Measurements from ENCODE around the gene BCKDHB. TPM values are rescaled to one million over a fixed set of nuclear protein-coding genes. Genes with fewer than 3 reads are reported as not detected.

BCKDHB gene
- total RNA-seq, 2 donors from 2014 or later, result 19.0 to 33.0 TPM

DNA sequence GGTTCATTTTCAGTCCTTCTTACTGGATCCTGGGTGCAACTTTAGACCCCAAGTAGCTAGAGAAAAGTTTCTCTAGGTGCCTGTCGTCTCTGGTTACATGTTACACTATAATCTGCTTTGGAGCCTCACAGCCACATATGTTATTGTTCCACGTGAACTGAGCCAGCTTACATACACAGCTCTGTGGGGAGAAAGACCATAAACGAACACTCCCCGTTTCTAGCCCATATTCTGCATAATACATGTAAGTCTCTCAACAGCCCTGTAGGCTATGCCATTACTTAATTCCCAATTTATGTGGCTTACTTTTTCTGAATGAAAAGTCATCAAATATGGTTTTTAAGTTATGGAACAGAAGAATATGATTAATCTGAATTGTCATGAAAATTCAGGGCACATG is 233.8 kb downstream of the BCKDHB start:
- H3K27me3 ChIP-seq (replicated peaks; ENCODE audit: insufficient read depth), result no peaks in the 10 kb centered on the region
- no peaks in the 10 kb centered on the region for H3K36me3 ChIP-seq
- intact Hi-C loops (cut with DNase I), result no loop called here
- no peak for TF ChIP-seq POLR2AphosphoS5 (IDR thresholded peaks at IDR 0.05)
- TF ChIP-seq POLR2A (IDR thresholded peaks at IDR 0.05), result no peak
- no peak for TF ChIP-seq CTCF (IDR thresholded peaks at IDR 0.05)
- no peaks in the 10 kb centered on the region for H3K9me3 ChIP-seq
- H3K4me1 ChIP-seq (replicated peaks), result no peaks in the 10 kb centered on the region
- H3K27ac ChIP-seq, result no peak overlapping the region
- H3K4me3 ChIP-seq, result no peak overlapping the region
- WGBS, result 95% methylated on average over 4 of the region's 4 CpGs
- no peak for DNase-seq (ENCODE audit: low spot score)

DNA sequence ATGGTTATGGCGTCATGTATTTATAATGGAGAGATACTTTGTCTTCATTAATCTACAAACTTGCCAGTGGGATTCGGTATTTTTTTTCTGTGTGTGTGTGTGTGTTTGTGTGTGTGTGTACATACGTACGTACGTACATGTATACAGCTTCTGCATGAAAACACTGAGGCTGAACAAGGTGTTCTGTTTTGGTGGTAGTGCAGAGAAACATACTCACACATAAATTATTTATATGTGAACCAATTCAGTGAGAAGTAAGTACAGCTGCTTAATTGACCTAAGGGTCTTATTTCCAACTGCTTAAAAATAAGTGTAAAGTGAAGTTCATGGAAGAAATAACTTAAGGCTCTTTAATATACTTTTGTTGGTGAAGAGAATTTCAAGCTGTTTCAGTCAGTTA is 234.2 kb downstream of the BCKDHB start:
- 86% methylated on average over 5 of the region's 5 CpGs for WGBS

GRCh38 chr6:80341330-80341729 is 234.9 kb downstream of the BCKDHB start:
- 48% methylated on average over 4 of the region's 4 CpGs for WGBS
- no peaks in the 10 kb centered on the region for H3K4me1 ChIP-seq (replicated peaks)
- H3K9me3 ChIP-seq, result no peaks in the 10 kb centered on the region
- DNase-seq (ENCODE audit: low spot score), result no peak
- H3K27me3 ChIP-seq (replicated peaks; ENCODE audit: insufficient read depth), result no peaks in the 10 kb centered on the region
- no peaks in the 10 kb centered on the region for H3K36me3 ChIP-seq
- intact Hi-C loops (cut with DNase I), result no loop called here
- no peak overlapping the region for H3K27ac ChIP-seq
- no peak for TF ChIP-seq CTCF (IDR thresholded peaks at IDR 0.05)
- TF ChIP-seq POLR2A (IDR thresholded peaks at IDR 0.05), result no peak
- no peak for TF ChIP-seq POLR2AphosphoS5 (IDR thresholded peaks at IDR 0.05)
- H3K4me3 ChIP-seq, result no peak overlapping the region

More for the DNA sequence above, 234.2 kb downstream of the BCKDHB start:
- Histone ChIP-seq H3K4me1 (replicated peaks) (no peaks in the 10 kb centered on the region), H3K36me3 (no peaks in the 10 kb centered on the region), H3K27ac (no peak overlapping the region), H3K9me3 (no peaks in the 10 kb centered on the region), H3K4me3 (no peak overlapping the region), H3K27me3 (replicated peaks; ENCODE audit: insufficient read depth) (no peaks in the 10 kb centered on the region)
- no peak for TF ChIP-seq POLR2A (IDR thresholded peaks at IDR 0.05)
- no peak for TF ChIP-seq POLR2AphosphoS5 (IDR thresholded peaks at IDR 0.05)
- TF ChIP-seq CTCF (IDR thresholded peaks at IDR 0.05), result no peak
- intact Hi-C loops (cut with DNase I), result no loop called here
- DNase-seq (ENCODE audit: low spot score), result no peak

- no peak overlapping the region for H3K4me3 ChIP-seq
Observed at GRCh38 chr6:80343511-80343910, 237.0 kb downstream of the BCKDHB start.

More at GRCh38 chr6:80343511-80343910, 237.0 kb downstream of the BCKDHB start:
- WGBS, result 95% methylated on average over 2 of the region's 2 CpGs
- Histone ChIP-seq H3K27ac (no peak overlapping the region), H3K4me1 (replicated peaks) (no peaks in the 10 kb centered on the region), H3K36me3 (no peaks in the 10 kb centered on the region), H3K27me3 (replicated peaks; ENCODE audit: insufficient read depth) (no peaks in the 10 kb centered on the region), H3K9me3 (no peaks in the 10 kb centered on the region)
- no peak for DNase-seq (ENCODE audit: low spot score)
- intact Hi-C loops (cut with DNase I), result no loop called here
- TF ChIP-seq POLR2A (IDR thresholded peaks at IDR 0.05) (no peak), POLR2AphosphoS5 (IDR thresholded peaks at IDR 0.05) (no peak), CTCF (IDR thresholded peaks at IDR 0.05) (no peak)

All from prostate gland (tissue), 2 donors.